Dedifferentiated amniotic fluid mesenchymal stem cell (primary cell): ENCODE results near the gene BNC2.

ENCODE experiments used
- DNase-seq: peaks from one replicate; pipeline ENCODE4 v3.0.0-alpha.2; 2016; ENCODE audit errors: extremely low spot score

Gene BNC2

DNA sequence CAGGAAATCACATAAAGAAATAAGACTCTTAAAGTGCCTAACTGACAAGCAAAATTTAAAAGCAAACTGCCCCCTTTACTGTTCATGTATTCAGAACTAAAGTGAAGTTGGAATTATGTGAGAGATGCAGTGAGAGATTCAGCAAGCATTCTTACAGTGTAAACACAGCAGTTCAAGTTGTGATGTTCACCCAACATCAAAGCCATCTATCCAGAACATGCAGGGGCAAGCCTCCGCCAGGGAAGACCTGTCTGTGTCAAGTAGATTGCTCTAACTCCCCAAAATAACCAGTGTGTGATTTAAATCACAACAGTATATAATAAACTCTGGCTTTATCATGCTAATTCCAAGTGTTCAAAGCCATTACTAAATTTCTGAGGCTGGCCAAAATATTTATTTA is 233.3 kb downstream of the BNC2 start:
- no peak for DNase-seq

DNA sequence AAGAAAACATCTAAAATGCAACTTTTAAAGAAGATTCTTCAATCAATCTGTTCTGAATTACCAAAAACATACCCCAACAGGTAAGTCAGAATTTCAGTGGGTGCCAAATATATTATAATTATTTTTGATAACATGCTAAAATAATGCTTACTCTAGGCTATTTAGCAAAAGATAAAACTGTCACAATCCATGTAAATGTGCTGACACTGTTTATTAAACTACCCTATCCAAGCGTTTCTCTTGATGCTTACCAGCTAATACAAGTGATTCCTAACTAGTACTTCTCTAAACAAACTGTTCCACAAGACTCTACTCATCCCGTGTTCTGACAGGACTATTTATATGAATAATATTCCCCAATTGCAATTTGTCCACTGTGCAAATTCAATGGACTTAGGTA is 236.7 kb downstream of the BNC2 start:
- DNase-seq: no peak

DNA sequence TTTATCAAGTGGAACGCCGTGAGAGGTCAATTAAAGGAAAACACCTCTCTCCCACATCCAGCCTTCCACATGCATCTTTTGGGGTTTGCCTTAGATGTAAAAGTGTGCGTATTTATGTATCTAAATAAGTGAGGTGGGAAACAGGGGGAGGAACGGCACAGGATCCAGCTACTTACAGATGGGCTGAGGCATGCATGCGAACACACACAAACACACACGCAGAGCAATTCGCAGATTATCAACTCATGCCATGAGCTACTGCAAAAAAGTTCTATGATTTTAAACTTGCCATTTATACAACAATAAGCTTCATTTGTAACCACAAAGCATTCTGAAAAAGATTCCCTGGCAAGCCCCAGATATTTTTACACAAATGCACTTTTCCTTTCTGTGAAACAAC is 242.1 kb downstream of the BNC2 start:
- no peak for DNase-seq

DNA sequence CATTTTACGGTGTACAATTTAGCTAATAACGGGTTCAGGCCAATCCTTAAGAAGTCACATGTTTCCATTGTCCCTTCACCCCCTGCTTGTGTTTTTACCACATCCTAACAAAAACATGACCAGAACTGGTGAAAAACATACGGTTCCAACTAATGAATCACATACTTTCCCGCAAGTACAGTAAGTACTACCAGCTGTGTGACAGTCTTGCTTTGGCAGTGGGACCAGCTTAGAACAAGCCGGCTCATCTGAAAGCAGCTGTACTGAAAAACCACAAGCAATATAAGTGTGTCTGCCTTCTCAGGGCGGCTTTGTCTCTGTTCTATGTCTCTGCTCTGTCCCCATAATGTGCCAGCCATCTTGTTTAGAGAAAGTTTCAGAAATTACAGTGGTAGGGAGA is 242.5 kb downstream of the BNC2 start:
- DNase-seq: peak; percentile 92

DNA sequence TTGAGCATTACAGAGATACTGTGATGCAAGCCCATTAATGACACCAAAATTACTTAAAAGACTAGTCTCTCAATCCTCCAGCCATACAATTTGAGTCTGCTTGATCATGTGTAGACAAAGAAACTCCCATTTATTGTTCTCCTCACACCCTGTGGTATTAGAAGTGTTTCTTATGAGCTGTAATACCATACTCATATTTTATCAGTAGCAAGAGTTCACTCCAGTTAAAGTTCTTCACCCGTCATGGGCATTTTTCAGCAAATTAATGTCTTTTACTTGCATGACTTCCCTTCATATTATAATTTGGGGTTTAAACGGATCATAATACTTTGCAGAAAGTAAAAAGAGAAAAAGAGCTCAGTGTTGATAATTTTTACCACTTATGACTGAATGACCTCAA is 242.9 kb downstream of the BNC2 start:
- no peak for DNase-seq

DNA sequence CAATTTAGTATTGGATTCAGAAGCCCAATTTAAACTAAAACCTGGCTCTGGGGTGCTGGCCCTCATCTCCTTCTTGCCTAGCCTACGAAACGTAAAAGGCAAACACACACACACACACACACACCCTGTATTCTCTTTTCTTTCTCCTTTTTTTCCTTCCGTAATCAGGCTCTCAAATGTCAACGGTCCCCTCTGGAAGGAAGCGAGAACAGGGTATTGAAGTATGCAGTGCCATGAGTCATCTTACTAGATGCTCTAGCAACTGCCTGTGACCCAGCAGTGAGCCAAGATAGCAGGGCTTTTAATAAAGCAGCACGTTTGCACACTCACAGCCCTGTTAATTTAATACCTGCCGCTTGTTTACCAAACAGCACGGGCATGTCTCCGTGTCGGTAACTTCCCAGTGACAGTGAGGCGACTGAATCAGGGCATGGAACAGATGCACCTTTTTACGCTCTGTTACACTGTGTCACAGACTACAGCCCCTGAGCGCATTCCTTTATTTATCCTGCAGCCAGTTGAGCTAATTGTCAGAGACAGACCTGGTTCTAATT is 243.8 kb downstream of the BNC2 start:
- peak; percentile 79 for DNase-seq

DNA sequence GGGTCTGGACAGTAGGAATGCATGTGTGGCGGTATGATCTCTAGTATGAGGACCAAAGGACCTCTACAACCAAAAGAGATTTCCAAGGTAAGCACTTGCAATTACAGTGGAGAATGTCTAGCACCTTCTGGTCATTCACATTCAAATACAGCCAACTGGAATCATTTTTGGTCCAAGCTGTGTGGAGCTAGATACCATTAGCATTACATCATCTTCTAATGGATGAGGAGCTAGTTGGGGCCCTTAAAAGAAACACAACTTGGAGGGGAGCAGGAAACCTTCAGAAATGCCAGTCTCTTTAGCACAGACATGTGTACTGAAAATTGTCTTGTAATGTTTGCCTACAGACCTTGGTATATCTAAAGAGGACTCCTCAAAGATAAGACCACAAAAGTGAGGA is 244.7 kb downstream of the BNC2 start:
- no peak for DNase-seq

DNA sequence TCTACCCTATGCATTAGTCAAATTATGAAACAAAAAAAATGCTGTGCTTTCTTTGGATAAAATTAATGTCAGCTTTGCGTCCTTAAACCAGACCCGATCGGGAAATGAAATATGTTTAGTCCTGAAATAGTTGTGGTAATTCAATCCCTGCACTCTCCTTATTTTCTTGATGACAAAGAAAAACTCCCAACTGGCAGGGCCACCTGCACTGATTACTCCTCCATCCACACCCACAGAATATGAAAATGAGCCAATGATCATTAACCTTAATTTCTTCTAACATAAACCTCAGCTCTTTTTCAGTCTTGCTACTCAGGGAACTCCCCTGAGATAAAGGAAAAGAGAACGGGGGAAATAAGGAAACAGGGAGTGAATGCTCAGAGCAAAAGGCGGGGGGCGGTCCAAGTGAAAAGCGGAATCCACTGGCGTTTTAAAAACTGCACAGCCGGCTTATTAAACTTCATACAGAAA is 245.3 kb downstream of the BNC2 start:
- no peak for DNase-seq

DNA sequence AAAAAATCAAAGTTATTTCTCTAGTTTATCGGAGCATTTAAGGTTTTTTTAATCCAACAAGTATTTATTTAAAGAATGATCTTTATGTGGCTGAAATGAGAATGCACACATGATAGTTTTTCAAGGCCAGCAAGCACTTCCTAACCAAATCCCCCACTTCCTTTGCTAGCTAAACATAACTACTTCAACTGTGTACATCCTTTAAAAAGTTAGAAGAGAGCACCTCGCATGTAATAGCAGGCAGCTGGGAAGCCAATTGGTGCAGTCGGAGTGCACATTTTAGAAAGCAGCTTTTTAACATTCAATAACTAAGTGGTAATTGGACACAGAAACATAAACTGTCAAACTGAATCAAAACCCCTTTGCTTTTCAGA is 245.7 kb downstream of the BNC2 start:
- no peak for DNase-seq

DNA sequence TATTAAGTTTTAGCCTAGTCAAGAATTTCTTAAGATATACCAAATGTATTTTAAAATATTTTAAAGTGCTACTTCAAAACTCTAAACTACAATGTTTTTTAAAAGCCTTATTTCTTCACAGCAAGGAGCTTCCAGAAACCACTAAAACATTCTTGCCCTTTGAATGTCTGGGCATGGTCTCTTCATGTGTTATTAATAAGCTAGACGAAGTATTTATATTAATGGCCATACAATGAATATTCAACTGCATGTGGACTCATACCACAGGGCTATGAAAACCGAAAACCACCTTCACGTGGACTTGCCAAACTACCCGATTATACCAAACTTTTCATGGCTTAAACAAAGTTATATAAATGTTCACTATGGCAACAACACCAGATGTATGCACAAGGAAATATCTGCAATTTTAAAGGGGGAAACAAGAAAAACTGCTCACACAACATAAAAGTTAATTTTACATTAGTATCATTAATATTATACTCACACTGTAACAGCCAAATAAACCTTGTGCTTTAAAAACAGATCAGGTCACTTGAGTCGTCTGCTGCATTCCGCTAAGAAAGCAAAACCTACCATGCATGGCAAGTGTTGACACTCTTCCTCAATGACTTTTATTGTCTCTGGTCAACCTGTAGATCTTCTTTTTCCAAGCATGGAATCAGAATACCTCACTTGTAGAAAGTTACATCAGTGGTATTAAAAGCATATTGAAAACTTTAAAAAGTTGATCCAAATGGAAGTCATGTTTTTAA is 246.3 kb downstream of the BNC2 start:
- no peak for DNase-seq

DNA sequence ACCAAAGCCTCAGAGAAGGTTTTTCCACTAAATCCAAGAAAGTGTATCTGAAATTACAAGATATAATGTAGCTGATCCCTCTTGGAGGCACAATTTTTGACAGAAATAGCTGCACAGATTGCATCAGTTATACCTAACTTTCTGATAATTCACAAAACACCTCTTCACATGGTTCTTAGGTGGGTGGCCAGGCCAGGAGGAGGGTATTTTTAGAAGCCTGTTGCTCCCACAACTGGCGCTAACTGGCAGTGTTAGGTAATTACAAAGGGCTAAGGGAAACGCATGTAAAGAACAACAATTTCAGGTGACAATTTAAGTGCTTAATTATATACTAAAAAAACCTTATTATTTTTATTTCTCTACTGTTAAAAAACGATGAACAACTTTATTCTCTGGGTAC is 247.9 kb downstream of the BNC2 start:
- no peak for DNase-seq

DNA sequence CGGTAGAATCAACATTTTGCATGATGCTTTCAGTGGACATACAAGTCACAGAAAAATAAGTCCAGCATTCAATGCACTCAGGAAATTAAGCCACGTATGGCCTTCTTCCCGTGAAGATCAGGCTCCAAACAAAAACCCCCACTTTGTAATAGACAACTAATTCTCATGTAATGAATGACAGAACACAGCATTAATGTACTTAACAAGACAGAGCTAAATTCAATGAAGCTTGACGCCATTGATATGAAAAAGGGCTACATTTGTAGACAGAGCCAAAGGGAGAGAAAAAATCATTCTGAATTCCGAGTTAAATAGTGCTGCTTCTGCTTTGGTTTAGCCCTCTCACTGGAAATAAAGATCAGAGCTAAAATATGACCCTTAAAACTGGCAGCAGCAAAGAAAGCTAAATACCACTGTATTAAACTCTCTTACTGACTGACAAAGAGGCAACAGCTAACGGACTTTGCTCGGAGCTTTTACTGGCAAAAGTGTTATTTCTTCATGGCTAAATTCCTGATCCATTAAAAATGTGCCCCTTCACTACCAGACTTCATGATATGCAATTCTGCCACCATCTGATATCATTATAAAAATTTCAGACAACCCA is 250.5 kb downstream of the BNC2 start:
- DNase-seq: no peak

DNA sequence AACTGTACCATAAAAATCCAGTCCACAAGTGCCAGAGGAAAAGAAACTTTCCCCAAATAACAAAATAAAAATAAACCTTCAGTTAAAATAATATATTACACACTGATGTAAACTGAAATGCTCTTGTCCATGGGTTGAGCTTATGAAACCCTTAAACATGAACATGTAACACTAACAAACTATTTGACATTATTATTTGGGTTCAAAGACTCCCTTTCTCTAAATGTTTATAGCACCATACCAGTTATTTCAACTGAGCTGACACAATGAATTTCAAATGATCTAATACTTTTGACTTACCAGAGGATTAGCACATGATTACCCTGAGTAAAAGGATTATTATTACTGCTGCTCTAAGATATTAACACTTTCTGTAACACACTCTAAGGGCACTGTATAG is 251.1 kb downstream of the BNC2 start:
- DNase-seq: no peak

DNA sequence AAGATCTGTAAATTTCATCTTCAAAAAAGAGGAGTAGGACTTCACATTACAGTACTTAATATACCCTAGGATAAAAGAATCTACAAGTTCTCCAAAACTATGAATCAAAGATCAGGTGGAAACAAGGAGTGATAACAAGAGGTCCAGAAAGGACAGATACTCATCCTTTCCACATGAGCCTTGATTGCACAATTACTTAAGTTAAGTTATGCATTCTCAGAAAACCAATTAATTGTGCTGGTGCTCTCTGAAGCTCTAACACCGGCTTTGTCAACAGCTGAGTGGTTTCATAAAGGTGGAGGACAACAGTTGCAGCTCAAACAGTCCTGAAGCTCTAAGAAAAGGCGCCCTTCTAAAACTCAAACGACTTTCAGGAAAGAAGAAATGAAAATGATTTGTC is 251.9 kb downstream of the BNC2 start:
- no peak for DNase-seq

DNA sequence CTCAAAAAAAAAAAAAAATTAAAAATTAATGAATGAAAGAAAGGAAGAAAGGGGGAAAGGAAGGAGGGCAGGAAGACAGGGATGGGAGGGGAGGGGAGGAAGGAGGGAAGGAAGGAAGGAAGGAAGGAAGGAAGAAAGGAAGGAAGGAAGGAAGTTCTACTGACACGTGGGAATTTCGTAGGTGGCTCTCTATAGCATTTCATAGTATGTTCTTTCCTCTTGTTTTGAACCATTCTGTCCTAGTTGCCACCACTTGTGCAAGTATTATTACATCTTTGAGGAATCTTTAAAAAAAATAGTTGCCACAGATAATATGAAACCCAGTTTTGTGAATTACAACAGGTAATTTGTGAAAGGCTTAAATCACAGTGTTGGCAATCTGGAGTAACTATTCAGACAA is 253.8 kb downstream of the BNC2 start:
- no peak for DNase-seq

DNA sequence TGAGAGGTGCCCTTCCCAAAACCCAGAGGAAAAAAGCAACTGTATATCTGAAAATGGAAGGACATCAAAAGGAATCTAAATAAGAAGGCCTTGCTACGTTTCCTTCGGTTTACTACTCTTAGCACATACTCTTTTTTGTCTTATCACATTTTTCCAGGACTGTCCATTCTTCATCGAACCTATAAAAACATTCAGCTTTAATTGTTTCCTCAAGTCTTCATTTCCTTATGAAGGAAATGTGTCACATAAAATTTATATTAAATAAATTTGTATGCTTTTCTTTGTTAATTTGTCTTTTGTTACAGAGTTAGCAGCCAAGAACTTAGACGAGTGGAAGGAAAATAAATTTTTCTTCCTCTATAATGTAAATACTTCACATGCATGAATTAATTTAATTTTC is 255.0 kb downstream of the BNC2 start:
- no peak for DNase-seq

DNA sequence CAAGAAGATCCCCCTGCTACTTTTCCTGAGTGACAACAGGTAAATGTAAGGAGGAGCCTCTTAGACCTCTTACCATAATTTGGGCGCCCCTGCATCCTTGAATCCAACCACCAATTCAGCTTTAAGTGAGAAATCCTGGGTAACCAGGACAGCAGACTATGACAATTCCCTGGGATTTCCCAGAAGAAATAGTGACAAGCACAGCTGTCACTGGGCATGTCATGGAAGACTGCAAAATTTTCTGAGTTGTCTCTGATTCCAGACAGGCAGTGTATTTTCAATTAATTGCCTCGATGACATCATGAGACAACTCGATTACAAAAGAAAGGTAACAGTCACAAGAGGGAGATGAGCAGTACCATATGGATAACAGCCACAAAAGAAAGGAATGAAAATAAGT is 256.9 kb downstream of the BNC2 start:
- no peak for DNase-seq

DNA sequence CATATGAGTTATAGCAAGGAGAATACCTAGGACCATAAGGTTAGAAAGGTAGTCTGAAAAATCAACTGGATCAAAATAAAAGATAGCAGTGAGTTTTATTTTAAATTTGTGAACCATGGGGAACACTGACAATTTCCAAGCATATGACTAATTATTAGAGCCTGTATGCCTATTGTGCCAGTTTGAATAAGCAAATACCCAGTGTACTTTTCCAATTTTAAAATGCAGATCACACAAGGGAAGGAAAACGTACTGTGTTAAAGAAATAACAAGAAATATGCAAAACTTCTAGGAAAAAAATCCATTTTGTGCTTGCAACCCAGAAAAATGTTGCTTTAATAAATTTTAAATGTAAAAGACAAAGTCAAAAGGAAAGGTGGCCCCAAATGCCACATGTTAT is 257.4 kb downstream of the BNC2 start:
- DNase-seq: no peak

DNA sequence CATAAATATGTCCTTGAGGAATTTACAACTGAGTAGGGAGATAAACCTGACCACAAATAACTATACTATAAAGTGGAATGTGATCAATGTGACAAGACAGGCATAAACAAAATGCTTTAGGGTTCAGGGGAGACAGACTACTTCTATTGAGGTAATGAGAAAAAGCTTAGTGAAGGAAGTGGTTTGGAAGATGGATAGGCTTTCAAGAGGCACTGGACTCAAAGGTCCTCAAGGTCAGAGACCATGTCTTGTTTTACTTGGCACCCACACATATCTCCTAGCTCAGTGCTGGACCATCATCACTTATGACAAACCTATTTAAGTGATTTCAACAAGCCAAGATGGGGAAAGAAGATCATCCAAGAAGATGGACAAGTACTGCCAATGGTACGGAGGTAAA is 257.8 kb downstream of the BNC2 start:
- DNase-seq: no peak

DNA sequence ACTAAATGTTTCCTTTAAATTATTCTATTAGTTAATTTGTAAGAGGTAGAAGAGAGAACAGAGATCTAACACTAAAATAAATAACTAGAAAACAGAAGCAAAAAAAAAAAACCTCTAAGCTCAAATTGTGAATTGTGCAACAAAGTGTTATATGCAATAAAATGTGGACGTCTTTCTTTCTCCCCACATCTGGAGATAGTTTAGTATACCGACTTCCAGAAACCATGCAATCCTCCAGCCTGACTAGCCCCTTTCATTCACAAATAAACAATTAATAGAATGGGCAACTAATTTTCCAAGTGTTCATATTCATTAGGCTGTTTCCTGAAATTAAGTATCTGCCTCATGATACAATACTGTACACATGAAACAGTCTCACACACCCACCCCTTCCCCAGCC is 258.5 kb downstream of the BNC2 start:
- DNase-seq: peak; percentile 60

DNA sequence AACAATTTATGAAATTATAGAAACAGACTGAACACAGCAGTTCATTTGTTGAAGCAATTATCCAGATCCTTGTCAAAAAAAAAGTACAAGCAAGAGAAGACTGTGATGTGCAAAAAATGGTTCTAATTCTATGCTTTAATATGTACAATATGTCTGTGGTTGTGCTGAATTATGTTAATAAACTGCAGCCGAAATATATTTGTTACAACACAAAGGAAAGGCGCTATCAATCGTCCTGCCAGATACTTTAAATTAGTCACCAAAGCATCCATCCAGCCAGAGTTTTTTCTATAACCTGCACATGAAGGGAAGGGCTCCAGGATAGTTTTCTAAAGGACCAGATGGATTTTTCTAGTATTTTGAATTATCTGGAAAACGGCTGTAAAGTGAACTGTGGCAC is 259.5 kb downstream of the BNC2 start:
- DNase-seq: no peak

DNA sequence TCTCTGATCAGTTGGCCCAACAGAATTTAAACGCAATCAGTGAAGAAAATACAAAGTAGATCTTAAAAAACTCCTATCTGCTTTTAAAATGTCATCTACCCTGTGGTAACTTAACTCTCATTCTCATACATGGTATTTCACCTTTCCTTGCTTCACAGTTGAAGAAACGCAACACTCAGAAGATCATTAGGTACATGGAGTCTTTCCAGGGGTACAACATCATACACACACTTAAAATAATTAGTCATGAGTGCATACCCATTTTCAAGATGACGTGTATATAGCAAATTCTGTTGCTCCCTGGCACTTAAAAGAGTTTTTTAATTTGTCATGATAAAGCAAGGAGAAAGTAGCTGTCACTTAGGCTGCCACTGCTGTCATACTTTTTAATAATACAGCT is 259.9 kb downstream of the BNC2 start:
- DNase-seq: no peak

DNA sequence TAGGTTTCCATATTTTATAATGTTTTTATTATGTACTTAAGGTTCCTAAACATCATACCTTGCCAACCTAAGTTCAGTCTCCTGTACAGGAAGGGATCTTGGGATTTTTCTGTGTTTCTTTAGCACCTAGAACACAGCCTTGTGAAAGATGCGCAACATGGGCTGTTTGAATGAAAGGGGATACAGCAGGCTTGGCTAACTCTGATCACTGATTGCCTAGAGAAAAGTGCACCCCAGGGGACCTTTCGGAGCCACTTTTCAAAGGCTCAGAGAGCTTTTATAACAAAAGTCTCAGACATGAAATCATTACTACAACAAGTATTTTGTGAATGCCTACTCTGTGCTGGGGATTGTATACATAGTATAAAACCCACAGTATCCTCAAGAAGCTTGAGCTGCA is 261.6 kb downstream of the BNC2 start:
- DNase-seq: no peak

DNA sequence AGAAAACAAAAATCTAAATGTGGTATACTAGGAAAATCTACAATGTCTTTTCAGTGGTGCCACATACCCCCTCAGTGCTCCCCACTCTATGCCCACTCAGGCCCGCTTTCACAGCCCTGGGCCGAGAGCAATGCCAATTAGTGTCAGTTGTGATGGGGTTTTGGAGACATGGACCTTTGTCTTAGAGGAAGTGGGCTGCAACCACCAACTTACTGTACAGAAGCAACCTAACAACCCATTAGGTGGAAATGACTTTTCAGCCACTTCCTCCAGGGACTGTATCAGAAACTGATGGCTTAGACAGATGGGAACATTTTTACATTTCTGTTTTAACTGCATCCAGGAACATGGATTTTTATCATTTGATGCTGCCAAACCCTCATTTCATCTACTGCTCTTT is 268.0 kb downstream of the BNC2 start:
- DNase-seq: no peak
